Dermis blood vessel endothelial cell (primary cell): Measurements from ENCODE around the gene ADAMTS12. TPM values are rescaled to one million over a fixed set of nuclear protein-coding genes. Genes with fewer than 3 reads are reported as not detected.

Source experiments
- DNase-seq: peaks from one replicate; pipeline ENCODE4 v3.0.0; 2010
- total RNA-seq: library from RNA; depleted of rRNA; stranded (reverse); fragments of >200 nt; gene quantifications from 2 replicates; pipeline ENCODE4 v1.2.3, GENCODE V29; 2014

ADAMTS12 gene
- total RNA-seq, 1 donor from 2014 or later = 1.0 TPM

- no peak for DNase-seq
Measured at GRCh38 chr5:33800241-33800950, 91.4 kb downstream of the ADAMTS12 start.

- DNase-seq = no peak
Measured at GRCh38 chr5:33795496-33795895, 96.3 kb downstream of the ADAMTS12 start.

GRCh38 chr5:33794550-33795181, 97.1 kb downstream of the ADAMTS12 start:
- no peak for DNase-seq

- DNase-seq = no peak
Measured at GRCh38 chr5:33793836-33794549, 97.8 kb downstream of the ADAMTS12 start.

GRCh38 chr5:33793276-33793675, 98.5 kb downstream of the ADAMTS12 start:
- DNase-seq = no peak

- DNase-seq = no peak
Measured at GRCh38 chr5:33792559-33792958, 99.2 kb downstream of the ADAMTS12 start.

GRCh38 chr5:33789567-33789957, 102.2 kb downstream of the ADAMTS12 start:
- DNase-seq = no peak

GRCh38 chr5:33788922-33789566, 102.7 kb downstream of the ADAMTS12 start:
- no peak for DNase-seq

GRCh38 chr5:33785571-33785970, 106.2 kb downstream of the ADAMTS12 start:
- DNase-seq = no peak

GRCh38 chr5:33781286-33781685, 110.5 kb downstream of the ADAMTS12 start:
- no peak for DNase-seq

- no peak for DNase-seq
Measured at GRCh38 chr5:33776151-33776660, 115.6 kb downstream of the ADAMTS12 start.

GRCh38 chr5:33774341-33774740, 117.4 kb downstream of the ADAMTS12 start:
- no peak for DNase-seq

GRCh38 chr5:33772380-33772897, 119.4 kb downstream of the ADAMTS12 start:
- DNase-seq = no peak

GRCh38 chr5:33769968-33770367, 121.8 kb downstream of the ADAMTS12 start:
- DNase-seq = no peak

- DNase-seq = no peak
Measured at GRCh38 chr5:33769196-33769595, 122.6 kb downstream of the ADAMTS12 start.

- no peak for DNase-seq
Measured at GRCh38 chr5:33766023-33766422, 125.8 kb downstream of the ADAMTS12 start.

- DNase-seq = no peak
Measured at GRCh38 chr5:33764786-33765185, 127.0 kb downstream of the ADAMTS12 start.

GRCh38 chr5:33763435-33763834, 128.4 kb downstream of the ADAMTS12 start:
- no peak for DNase-seq

GRCh38 chr5:33762859-33763258, 128.9 kb downstream of the ADAMTS12 start:
- DNase-seq = no peak

- no peak for DNase-seq
Measured at GRCh38 chr5:33761139-33761538, 130.7 kb downstream of the ADAMTS12 start.

- DNase-seq = no peak
Measured at GRCh38 chr5:33758737-33759136, 133.1 kb downstream of the ADAMTS12 start.

- no peak for DNase-seq
Measured at GRCh38 chr5:33756491-33756890, 135.3 kb downstream of the ADAMTS12 start.

- DNase-seq = no peak
Measured at GRCh38 chr5:33755231-33755630, 136.6 kb downstream of the ADAMTS12 start.
